ENCODE results near the gene FBLN1.

DNA sequence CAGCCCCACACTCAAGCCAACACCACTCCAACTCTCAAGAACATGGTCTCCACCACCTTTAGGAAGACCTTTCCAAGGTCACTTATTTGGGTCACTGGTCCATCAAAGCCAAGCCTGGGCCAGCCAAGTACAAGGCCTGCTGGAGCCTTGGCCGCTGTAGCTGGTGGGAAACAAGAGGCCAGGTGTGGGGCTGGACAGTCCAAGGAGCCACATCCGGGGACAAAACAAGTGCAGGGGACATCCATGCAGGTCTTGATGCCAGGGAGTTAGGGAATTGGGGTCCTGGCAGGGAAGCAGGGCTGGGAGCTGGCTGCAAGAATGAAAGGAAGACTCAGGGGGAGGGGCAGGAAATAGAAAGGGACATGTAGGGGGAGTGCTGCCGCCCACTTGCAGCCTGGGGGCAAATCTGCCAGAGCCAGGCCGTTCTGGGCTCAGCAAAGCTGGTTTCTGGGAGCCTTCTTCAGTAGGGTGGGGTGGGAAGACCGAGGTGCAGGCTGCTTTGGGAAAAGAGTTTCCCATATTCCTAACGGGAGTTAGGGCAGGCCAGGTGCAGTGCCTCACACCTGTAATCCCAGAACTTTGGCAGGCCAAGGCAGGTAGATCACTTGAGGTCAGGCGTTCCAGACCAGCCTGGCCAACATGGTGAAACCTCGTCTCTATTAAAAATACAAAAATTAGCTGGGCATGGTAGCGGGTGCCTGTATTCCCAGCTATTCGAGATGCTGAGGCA is 99.5 kb downstream of the FBLN1 start:
- TF ChIP-seq BCL11A (IDR thresholded peaks at IDR 0.05; ENCODE audit: low read depth in 2 of 2, low read length in 2 of 2), result no peak
- TF ChIP-seq, protein P1, sequence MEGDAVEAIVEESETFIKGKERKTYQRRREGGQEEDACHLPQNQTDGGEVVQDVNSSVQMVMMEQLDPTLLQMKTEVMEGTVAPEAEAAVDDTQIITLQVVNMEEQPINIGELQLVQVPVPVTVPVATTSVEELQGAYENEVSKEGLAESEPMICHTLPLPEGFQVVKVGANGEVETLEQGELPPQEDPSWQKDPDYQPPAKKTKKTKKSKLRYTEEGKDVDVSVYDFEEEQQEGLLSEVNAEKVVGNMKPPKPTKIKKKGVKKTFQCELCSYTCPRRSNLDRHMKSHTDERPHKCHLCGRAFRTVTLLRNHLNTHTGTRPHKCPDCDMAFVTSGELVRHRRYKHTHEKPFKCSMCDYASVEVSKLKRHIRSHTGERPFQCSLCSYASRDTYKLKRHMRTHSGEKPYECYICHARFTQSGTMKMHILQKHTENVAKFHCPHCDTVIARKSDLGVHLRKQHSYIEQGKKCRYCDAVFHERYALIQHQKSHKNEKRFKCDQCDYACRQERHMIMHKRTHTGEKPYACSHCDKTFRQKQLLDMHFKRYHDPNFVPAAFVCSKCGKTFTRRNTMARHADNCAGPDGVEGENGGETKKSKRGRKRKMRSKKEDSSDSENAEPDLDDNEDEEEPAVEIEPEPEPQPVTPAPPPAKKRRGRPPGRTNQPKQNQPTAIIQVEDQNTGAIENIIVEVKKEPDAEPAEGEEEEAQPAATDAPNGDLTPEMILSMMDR (IDR thresholded peaks at IDR 0.05; ENCODE audit: control extremely low read depth in 1 of 3, insufficient read depth in 1 of 3, low read depth in 1 of 3, low read length in 3 of 3), result no peak
- TF ChIP-seq POLR2AphosphoS5 (IDR thresholded peaks at IDR 0.05; ENCODE audit: low read depth, low read length), result no peak
- TF ChIP-seq, protein P2, sequence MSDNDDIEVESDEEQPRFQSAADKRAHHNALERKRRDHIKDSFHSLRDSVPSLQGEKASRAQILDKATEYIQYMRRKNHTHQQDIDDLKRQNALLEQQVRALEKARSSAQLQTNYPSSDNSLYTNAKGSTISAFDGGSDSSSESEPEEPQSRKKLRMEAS (IDR thresholded peaks at IDR 0.05), result no peak
- no peak for TF ChIP-seq EGR1 (IDR thresholded peaks at IDR 0.05; ENCODE audit: borderline replicate concordance, low read depth, low read length)
- TF ChIP-seq, protein P3, sequence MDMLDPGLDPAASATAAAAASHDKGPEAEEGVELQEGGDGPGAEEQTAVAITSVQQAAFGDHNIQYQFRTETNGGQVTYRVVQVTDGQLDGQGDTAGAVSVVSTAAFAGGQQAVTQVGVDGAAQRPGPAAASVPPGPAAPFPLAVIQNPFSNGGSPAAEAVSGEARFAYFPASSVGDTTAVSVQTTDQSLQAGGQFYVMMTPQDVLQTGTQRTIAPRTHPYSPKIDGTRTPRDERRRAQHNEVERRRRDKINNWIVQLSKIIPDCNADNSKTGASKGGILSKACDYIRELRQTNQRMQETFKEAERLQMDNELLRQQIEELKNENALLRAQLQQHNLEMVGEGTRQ (IDR thresholded peaks at IDR 0.05; ENCODE audit: low read length), result no peak
- TF ChIP-seq RAD21 (IDR thresholded peaks at IDR 0.05 in 1 of 2, conservative IDR thresholded peaks at IDR 0.05 in 1 of 2; ENCODE audit: low read depth in 2 of 2, low read length in 2 of 2), result no peak
- TF ChIP-seq RXRA (IDR thresholded peaks at IDR 0.05; ENCODE audit: insufficient read depth, low read depth, low read length), result no peak

Measured in H1 (cell line).